ENCODE results near the gene MST1. TPM values are rescaled to one million over a fixed set of nuclear protein-coding genes. Genes with fewer than 3 reads are reported as not detected.

Gene MST1
- total and polyA plus RNA-seq, 8 donors, result 17.2 to 150 (median 24.7) TPM

GRCh38 chr3:49719214-49719884 lies 30.1 kb upstream of the MST1 start, which contains the start of gene AMIGO3:
AMIGO3 (minus strand) TSS chr3:49719684; CDS start chr3:49719465, 219 bp downstream.
- FAIRE-seq, result peak; percentile 82

GRCh38 chr3:49718858-49719213 lies 29.6 kb upstream of the MST1 start:
- H3K27me3 ChIP-seq, result no peaks in the 10 kb centered on the region
- no peak for TF ChIP-seq CTCF (IDR thresholded peaks at IDR 0.05)
- peaks cover 0 to 13% (median 0%) of the 10 kb centered on the region in 3 donors for H3K4me1 ChIP-seq
- intact Hi-C loops (cut with DNase I), result no loop called here
- WGBS, 2 donors, result 15 to 20% methylated on average over 33 of the region's 33 CpGs
- DNase-seq (peak in 4 of 6 donors; percentile 56 to 88 (median 65)), ATAC-seq (peak in 1 of 4 donors; percentile 4), FAIRE-seq (no peak)
- no peaks in the 10 kb centered on the region for H3K9me3 ChIP-seq
- H3K4me3 ChIP-seq, result peak overlapping the region in 3 of 4 donors; percentile 35 to 52 (median 42)
- H3K27ac ChIP-seq, result peak overlapping the region in 1 of 4 donors; percentile 25
- peaks cover 0 to 10% (median 5%) of the 10 kb centered on the region in 3 donors for H3K36me3 ChIP-seq

More at GRCh38 chr3:49719214-49719884, 30.1 kb upstream of the MST1 start, which contains the start of gene AMIGO3:
- TF ChIP-seq CTCF (IDR thresholded peaks at IDR 0.05), result peak; percentile 14 to 60 (median 45)
- H3K4me3 ChIP-seq, result peak within 1 kb of the TSS in 3 of 4 donors; percentile 35 to 52 (median 42)
- 1 to 2% methylated on average over 50 of the region's 50 CpGs for WGBS, 2 donors
- peaks cover 0 to 10% (median 5%) of the 10 kb centered on the region in 3 donors for H3K36me3 ChIP-seq
- no peaks in the 10 kb centered on the region for H3K9me3 ChIP-seq
- intact Hi-C loops (cut with DNase I), result no loop called here
- peak within 1 kb of the TSS in 3 of 4 donors; percentile 18 to 37 (median 25) for H3K27ac ChIP-seq
- ATAC-seq (peak; percentile 53 to 79 (median 75)), DNase-seq (peak; percentile 95 to 98 (median 96))
- H3K4me1 ChIP-seq, result peaks cover under 1 to 13% (median under 1%) of the 10 kb centered on the region in 3 donors
- no peaks in the 10 kb centered on the region for H3K27me3 ChIP-seq

GRCh38 chr3:49717959-49718857 lies 28.9 kb upstream of the MST1 start:
- intact Hi-C loops (cut with DNase I), result no loop called here
- Histone ChIP-seq H3K4me1 (peaks cover 0 to 13% (median 0%) of the 10 kb centered on the region in 3 donors), H3K36me3 (peaks cover 0 to 10% (median 5%) of the 10 kb centered on the region in 3 donors), H3K9me3 (no peaks in the 10 kb centered on the region), H3K4me3 (no peak overlapping the region), H3K27me3 (no peaks in the 10 kb centered on the region), H3K27ac (no peak overlapping the region)
- DNase-seq (peak in 5 of 6 donors; percentile 18 to 81 (median 59)), ATAC-seq (peak in 1 of 4 donors; percentile 6), FAIRE-seq (no peak)
- no peak for TF ChIP-seq CTCF (IDR thresholded peaks at IDR 0.05)
- 66 to 71% methylated on average over 73 to 75 of the region's 75 CpGs for WGBS, 2 donors

GRCh38 chr3:49717211-49717958 lies 28.1 kb upstream of the MST1 start:
- Histone ChIP-seq H3K27ac (no peak overlapping the region), H3K9me3 (no peaks in the 10 kb centered on the region), H3K27me3 (no peaks in the 10 kb centered on the region), H3K4me1 (peaks cover 0 to 7% (median 0%) of the 10 kb centered on the region in 3 donors), H3K4me3 (no peak overlapping the region), H3K36me3 (peaks cover 0 to 9% (median 5%) of the 10 kb centered on the region in 3 donors)
- FAIRE-seq, result no peak
- WGBS, 2 donors, result 97% methylated on average over 12 to 14 of the region's 14 CpGs
- intact Hi-C loops (cut with DNase I), result no loop called here
- no peak for TF ChIP-seq CTCF (IDR thresholded peaks at IDR 0.05)
- peak in 2 of 6 donors; percentile 39 to 73 for DNase-seq
- ATAC-seq, result no peak

Measured in pancreas (tissue), 10 donors.